GM23338 (cell line): Measurements from ENCODE around the gene HPD. TPM values are rescaled to one million over a fixed set of nuclear protein-coding genes. Genes with fewer than 3 reads are reported as not detected.

Source experiments
- ATAC-seq: fragments of 200-7000 bp; cut with Tn5 transposase; 3 replicates; pipeline ENCODE4 v1.9.1; 2020
- DNase-seq: peaks from one replicate; pipeline ENCODE4 v3.0.0-alpha.2; 2015; ENCODE audit warnings: low spot score
- H2AFZ ChIP-seq: fragments of 200-600 bp; sonication (generic); 2 replicates; pipeline ENCODE4 v1.8.0; 2016; ENCODE audit warnings: antibody characterized with exemption, mild to moderate bottlenecking, moderate library complexity
- H3F3A ChIP-seq: fragments of 200-600 bp; sonication (generic); replicated peaks from 2 replicates; pipeline ENCODE4 v1.8.0; 2017; ENCODE audit warnings: antibody characterized with exemption, mixed run types, low read depth
- H3K27ac ChIP-seq: fragments of 200-600 bp; sonication (generic); 2 replicates; pipeline ENCODE4 v1.6.1; 2016; ENCODE audit warnings: low read depth
- H3K27me3 ChIP-seq: fragments of 200-600 bp; sonication (generic); 2 replicates; pipeline ENCODE4 v1.8.0; 2016; ENCODE audit warnings: mild to moderate bottlenecking, mixed run types, moderate library complexity; ENCODE audit not compliant: insufficient read depth
- H3K36me3 ChIP-seq: fragments of 200-600 bp; sonication (generic); 2 replicates; pipeline ENCODE4 v1.8.0; 2016; ENCODE audit warnings: mild to moderate bottlenecking; ENCODE audit not compliant: insufficient read depth
- H3K4me1 ChIP-seq: fragments of 200-600 bp; sonication (generic); 2 replicates; pipeline ENCODE4 v1.8.0; 2016; ENCODE audit warnings: mild to moderate bottlenecking, moderate library complexity; ENCODE audit not compliant: insufficient read depth
- H3K4me2 ChIP-seq: fragments of 200-600 bp; sonication (generic); 2 replicates; pipeline ENCODE4 v1.7.1; 2017; ENCODE audit warnings: mixed run types
- H3K4me3 ChIP-seq: fragments of 200-600 bp; sonication (generic); 2 replicates; pipeline ENCODE4 v1.6.1; 2016; ENCODE audit warnings: mixed run types
- H3K79me2 ChIP-seq: fragments of 200-600 bp; sonication (generic); replicated peaks from 2 replicates; pipeline ENCODE4 v1.8.0; 2017; ENCODE audit warnings: mild to moderate bottlenecking; ENCODE audit not compliant: insufficient read depth
- H3K9me2 ChIP-seq: fragments of 200-600 bp; sonication (generic); 2 replicates; pipeline ENCODE4 v1.8.0; 2017; ENCODE audit not compliant: insufficient read depth
- H4K20me1 ChIP-seq: fragments of 200-600 bp; sonication (generic); replicated peaks from 2 replicates; pipeline ENCODE4 v1.8.0; 2017; ENCODE audit warnings: mild to moderate bottlenecking; ENCODE audit not compliant: insufficient read depth
- H3K27ac Mint-ChIP-seq: 2 replicates; pipeline ENCODE4 v1.8.0; 2020; ENCODE audit warnings: inconsistent platforms, mild to moderate bottlenecking, moderate library complexity, mixed read lengths
- H3K27me3 Mint-ChIP-seq: 3 replicates; pipeline ENCODE4 v1.8.0; 2022; ENCODE audit warnings: low read depth, mild to moderate bottlenecking, moderate library complexity, mixed read lengths, inconsistent platforms; ENCODE audit not compliant: insufficient read depth, poor library complexity
- H3K36me3 Mint-ChIP-seq: 3 replicates; pipeline ENCODE4 v1.8.0; 2021; ENCODE audit warnings: low read depth, mild to moderate bottlenecking, inconsistent platforms, moderate library complexity, mixed read lengths
- H3K4me1 Mint-ChIP-seq: 3 replicates; pipeline ENCODE4 v1.8.0; 2020; ENCODE audit warnings: mild to moderate bottlenecking, inconsistent platforms, mixed read lengths
- H3K4me3 Mint-ChIP-seq: 3 replicates; pipeline ENCODE4 v1.8.0; 2021; ENCODE audit warnings: moderate library complexity, mild to moderate bottlenecking, inconsistent platforms, mixed read lengths
- H3K9me3 Mint-ChIP-seq: 3 replicates; pipeline ENCODE4 v1.8.0; 2020; ENCODE audit warnings: moderate library complexity, mild to moderate bottlenecking, inconsistent platforms, mixed read lengths
- CREB1 ChIP-seq: fragments of 250-450 bp; sonication (Bioruptor Pico); IDR thresholded peaks from 2 replicates; pipeline ENCODE4 v1.5.0; 2020; ENCODE audit warnings: low read depth, mild to moderate bottlenecking, moderate library complexity
- ETS1 ChIP-seq: IDR thresholded peaks from 2 replicates; pipeline ENCODE4 v1.6.1; 2016; ENCODE audit warnings: antibody characterized with exemption
- EZH2 ChIP-seq: fragments of 200-600 bp; sonication (generic); IDR thresholded peaks from one replicate; pipeline ENCODE4 v1.8.0; 2017; ENCODE audit warnings: antibody characterized with exemption, mild to moderate bottlenecking, low read depth; ENCODE audit not compliant: unreplicated experiment
- EZH2phosphoT487 ChIP-seq: fragments of 200-600 bp; sonication (generic); IDR thresholded peaks from one replicate; pipeline ENCODE4 v1.8.1; 2018; ENCODE audit warnings: antibody characterized with exemption; ENCODE audit not compliant: unreplicated experiment
- JUNB ChIP-seq: IDR thresholded peaks from one replicate; pipeline ENCODE4 v1.6.1; 2016; ENCODE audit warnings: antibody characterized with exemption; ENCODE audit not compliant: unreplicated experiment
- NANOG ChIP-seq: IDR thresholded peaks from 2 replicates; pipeline ENCODE4 v1.6.1; 2016; ENCODE audit warnings: antibody characterized with exemption, borderline replicate concordance
- POLR2AphosphoS5 ChIP-seq: IDR thresholded peaks from 2 replicates; pipeline ENCODE4 v1.6.1; 2016; ENCODE audit warnings: antibody characterized with exemption, low read depth
- STAT1 ChIP-seq: IDR thresholded peaks from one replicate; pipeline ENCODE4 v1.6.1; 2016; ENCODE audit warnings: antibody characterized with exemption; ENCODE audit not compliant: unreplicated experiment
- polyA plus RNA-seq: library from polyadenylated mRNA; unstranded; fragments of >200 nt; fragmentation: Nextera tagmentation; extraction: Ambion mirVana; gene quantifications from 2 replicates; pipeline ENCODE4 v1.2.1, GENCODE V29; 2016
- total RNA-seq: library from RNA; depleted of rRNA; stranded (reverse); fragments of >200 nt; shearing (Covaris generic); gene quantifications from 2 replicates; pipeline ENCODE4 v1.2.3, GENCODE V29; 2014
- TF ChIP-seq, protein P1 (sequence below), 2 experiments: fragments of 200-600 bp in 1 of 2; sonication (generic) in 1 of 2; conservative IDR thresholded peaks; 2 replicates each; pipeline versions ENCODE4 v1.5.1 to v1.6.1; 2016 to 2017; ENCODE audit warnings: antibody characterized with exemption in 2 of 2, low read depth in 2 of 2, mild to moderate bottlenecking in 2 of 2, moderate library complexity in 1 of 2
- TF ChIP-seq, protein P2 (sequence below): IDR thresholded peaks from one replicate; pipeline ENCODE4 v1.6.1; 2018; ENCODE audit warnings: antibody characterized with exemption; ENCODE audit not compliant: unreplicated experiment

The HPD gene
- total and polyA plus RNA-seq, 2 experiments from 2014 or later = not detected

DNA sequence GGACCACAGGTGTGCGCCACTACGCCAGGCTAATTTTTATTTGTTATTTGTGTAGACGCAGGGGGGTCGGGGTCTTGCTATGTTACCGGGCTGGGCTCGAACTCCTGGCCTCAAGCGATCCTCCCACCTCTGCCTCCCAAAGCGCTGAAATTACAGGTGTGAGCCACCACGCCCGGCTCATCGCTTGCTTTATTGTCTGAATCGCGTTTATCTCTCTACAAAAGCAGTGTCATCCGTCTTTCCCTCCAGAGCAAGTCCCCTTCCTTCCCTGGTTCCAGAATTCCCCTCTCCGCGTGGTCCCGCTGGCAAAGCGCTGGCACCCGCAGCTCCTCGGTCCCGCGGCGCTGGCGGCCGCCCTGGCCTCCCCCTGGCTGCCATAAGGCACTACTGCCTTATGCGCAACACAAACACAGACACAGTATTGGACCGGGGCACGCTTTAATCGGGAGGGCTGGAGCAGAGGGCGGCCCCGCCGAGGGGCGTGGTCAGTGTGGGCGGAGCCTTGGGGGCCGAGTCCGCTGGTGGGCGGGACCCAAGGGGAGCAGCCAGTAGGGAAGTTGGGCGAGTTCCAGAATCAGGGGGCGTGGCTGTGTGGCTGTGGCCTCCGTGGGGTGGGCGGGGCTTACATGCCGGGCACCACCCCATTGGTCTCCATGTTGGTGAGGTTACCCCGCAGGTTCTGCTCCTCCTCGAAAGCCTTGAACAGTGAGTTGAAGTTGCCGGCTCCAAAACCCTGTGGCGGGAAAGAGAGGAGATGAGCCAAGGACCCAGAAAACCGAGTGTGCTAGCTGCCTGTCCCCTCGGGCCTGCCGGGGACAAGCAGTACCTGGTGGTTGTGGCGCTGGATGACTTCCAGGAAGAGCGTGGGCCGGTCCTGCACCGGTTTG is 19.3 kb downstream of the HPD start:
- Histone ChIP-seq H3F3A (peaks cover 7% of the 10 kb centered on the region; the same call in 1 of the 2 replicates), H3K36me3 (no peaks in the 10 kb centered on the region), H3K79me2 (no peaks in the 10 kb centered on the region), H3K4me2 (peak overlapping the region; percentile 82), H3K4me1 (peaks cover 9% of the 10 kb centered on the region; the same call in 1 of the 2 replicates), H3K9me2 (no peaks in the 10 kb centered on the region), H3K27me3 (no peaks in the 10 kb centered on the region), H4K20me1 (no peaks in the 10 kb centered on the region), H3K4me3 (peak overlapping the region; percentile 68), H3K27ac (peak overlapping the region; percentile 86), H2AFZ (peak overlapping the region; percentile 92)
- H3K4me1 Mint-ChIP-seq = peaks cover 8% of the 10 kb centered on the region; the same call in 1 of the 3 replicates
- peaks cover 2% of the 10 kb centered on the region; the same call in 1 of the 3 replicates for H3K9me3 Mint-ChIP-seq
- H3K4me3 Mint-ChIP-seq = peak overlapping the region; percentile 98
- peak; percentile 100 for DNase-seq
- TF ChIP-seq ETS1 (peak; percentile 17; the same call in 1 of the 2 replicates), STAT1 (no peak), CREB1 (CRISPR knock-in tag) (peak; percentile 2; the same call in 1 of the 2 replicates), POLR2AphosphoS5 (peak; percentile 86)
- TF ChIP-seq, protein P1, sequence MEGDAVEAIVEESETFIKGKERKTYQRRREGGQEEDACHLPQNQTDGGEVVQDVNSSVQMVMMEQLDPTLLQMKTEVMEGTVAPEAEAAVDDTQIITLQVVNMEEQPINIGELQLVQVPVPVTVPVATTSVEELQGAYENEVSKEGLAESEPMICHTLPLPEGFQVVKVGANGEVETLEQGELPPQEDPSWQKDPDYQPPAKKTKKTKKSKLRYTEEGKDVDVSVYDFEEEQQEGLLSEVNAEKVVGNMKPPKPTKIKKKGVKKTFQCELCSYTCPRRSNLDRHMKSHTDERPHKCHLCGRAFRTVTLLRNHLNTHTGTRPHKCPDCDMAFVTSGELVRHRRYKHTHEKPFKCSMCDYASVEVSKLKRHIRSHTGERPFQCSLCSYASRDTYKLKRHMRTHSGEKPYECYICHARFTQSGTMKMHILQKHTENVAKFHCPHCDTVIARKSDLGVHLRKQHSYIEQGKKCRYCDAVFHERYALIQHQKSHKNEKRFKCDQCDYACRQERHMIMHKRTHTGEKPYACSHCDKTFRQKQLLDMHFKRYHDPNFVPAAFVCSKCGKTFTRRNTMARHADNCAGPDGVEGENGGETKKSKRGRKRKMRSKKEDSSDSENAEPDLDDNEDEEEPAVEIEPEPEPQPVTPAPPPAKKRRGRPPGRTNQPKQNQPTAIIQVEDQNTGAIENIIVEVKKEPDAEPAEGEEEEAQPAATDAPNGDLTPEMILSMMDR (conservative IDR thresholded peaks at IDR 0.05; ENCODE audit: low read depth in 2 of 2) = peak; percentile 31 to 42
- peaks cover 16% of the 10 kb centered on the region for H3K27me3 Mint-ChIP-seq
- no peaks in the 10 kb centered on the region; the same call in 2 of the 3 replicates for H3K36me3 Mint-ChIP-seq
- peak overlapping the region; percentile 95 for H3K27ac Mint-ChIP-seq
- ATAC-seq = peak; percentile 95

GRCh38 chr12:121838126-121838525 is 20.5 kb downstream of the HPD start:
- Mint-ChIP-seq H3K4me3 (no peak overlapping the region; the same call in 2 of the 3 replicates), H3K27ac (no peak overlapping the region), H3K4me1 (peaks cover 3% of the 10 kb centered on the region; the same call in 1 of the 3 replicates), H3K9me3 (peaks cover 2% of the 10 kb centered on the region; the same call in 1 of the 3 replicates), H3K36me3 (no peaks in the 10 kb centered on the region; the same call in 2 of the 3 replicates), H3K27me3 (peaks cover 16% of the 10 kb centered on the region)
- Histone ChIP-seq H3K36me3 (no peaks in the 10 kb centered on the region), H3F3A (peaks cover 7% of the 10 kb centered on the region; the same call in 1 of the 2 replicates), H3K4me1 (peaks cover 9% of the 10 kb centered on the region; the same call in 1 of the 2 replicates), H3K4me2 (no peak overlapping the region), H4K20me1 (no peaks in the 10 kb centered on the region), H3K27ac (no peak overlapping the region), H3K27me3 (no peaks in the 10 kb centered on the region), H3K9me2 (no peaks in the 10 kb centered on the region), H2AFZ (no peak overlapping the region), H3K79me2 (no peaks in the 10 kb centered on the region), H3K4me3 (no peak overlapping the region)
- ATAC-seq (no peak), DNase-seq (no peak)
- TF ChIP-seq EZH2phosphoT487 (no peak), EZH2 (no peak), POLR2AphosphoS5 (no peak), NANOG (no peak), ETS1 (no peak), JUNB (no peak)
- TF ChIP-seq, protein P2, sequence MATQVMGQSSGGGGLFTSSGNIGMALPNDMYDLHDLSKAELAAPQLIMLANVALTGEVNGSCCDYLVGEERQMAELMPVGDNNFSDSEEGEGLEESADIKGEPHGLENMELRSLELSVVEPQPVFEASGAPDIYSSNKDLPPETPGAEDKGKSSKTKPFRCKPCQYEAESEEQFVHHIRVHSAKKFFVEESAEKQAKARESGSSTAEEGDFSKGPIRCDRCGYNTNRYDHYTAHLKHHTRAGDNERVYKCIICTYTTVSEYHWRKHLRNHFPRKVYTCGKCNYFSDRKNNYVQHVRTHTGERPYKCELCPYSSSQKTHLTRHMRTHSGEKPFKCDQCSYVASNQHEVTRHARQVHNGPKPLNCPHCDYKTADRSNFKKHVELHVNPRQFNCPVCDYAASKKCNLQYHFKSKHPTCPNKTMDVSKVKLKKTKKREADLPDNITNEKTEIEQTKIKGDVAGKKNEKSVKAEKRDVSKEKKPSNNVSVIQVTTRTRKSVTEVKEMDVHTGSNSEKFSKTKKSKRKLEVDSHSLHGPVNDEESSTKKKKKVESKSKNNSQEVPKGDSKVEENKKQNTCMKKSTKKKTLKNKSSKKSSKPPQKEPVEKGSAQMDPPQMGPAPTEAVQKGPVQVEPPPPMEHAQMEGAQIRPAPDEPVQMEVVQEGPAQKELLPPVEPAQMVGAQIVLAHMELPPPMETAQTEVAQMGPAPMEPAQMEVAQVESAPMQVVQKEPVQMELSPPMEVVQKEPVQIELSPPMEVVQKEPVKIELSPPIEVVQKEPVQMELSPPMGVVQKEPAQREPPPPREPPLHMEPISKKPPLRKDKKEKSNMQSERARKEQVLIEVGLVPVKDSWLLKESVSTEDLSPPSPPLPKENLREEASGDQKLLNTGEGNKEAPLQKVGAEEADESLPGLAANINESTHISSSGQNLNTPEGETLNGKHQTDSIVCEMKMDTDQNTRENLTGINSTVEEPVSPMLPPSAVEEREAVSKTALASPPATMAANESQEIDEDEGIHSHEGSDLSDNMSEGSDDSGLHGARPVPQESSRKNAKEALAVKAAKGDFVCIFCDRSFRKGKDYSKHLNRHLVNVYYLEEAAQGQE = no peak
